ENCODE measurements around the gene KIF3A.
A peak's percentile ranks its signal among the peaks of the same experiment; 100 is the strongest.

The KIF3A gene

GRCh38 chr5:132661231-132662003 is 75.9 kb downstream of the KIF3A start:
- DNase-seq, result no peak

- DNase-seq, result no peak
Measured at GRCh38 chr5:132659598-132660493, 77.5 kb downstream of the KIF3A start.

GRCh38 chr5:132658381-132659302 is 78.7 kb downstream of the KIF3A start:
- no peak for DNase-seq

GRCh38 chr5:132657676-132658380 is 79.5 kb downstream of the KIF3A start, which contains the start of gene IL13:
IL13 (plus strand) TSS chr5:132658173; CDS start chr5:132658187, 14 bp downstream.
- DNase-seq, result no peak

GRCh38 chr5:132656774-132657355 is 80.5 kb downstream of the KIF3A start:
- no peak for DNase-seq

- peak; percentile 44 for DNase-seq
Measured at GRCh38 chr5:132655821-132656773, 81.2 kb downstream of the KIF3A start.

- peak; percentile 15 for DNase-seq
Measured at GRCh38 chr5:132653716-132654115, 83.6 kb downstream of the KIF3A start.

GRCh38 chr5:132651838-132652469 is 85.4 kb downstream of the KIF3A start:
- no peak for DNase-seq

GRCh38 chr5:132648355-132648754 is 89.0 kb downstream of the KIF3A start:
- no peak for DNase-seq

- no peak for DNase-seq
Measured at GRCh38 chr5:132647473-132647872, 89.9 kb downstream of the KIF3A start.

GRCh38 chr5:132646583-132647266 is 90.6 kb downstream of the KIF3A start:
- no peak for DNase-seq

GRCh38 chr5:132644177-132644576 is 93.2 kb downstream of the KIF3A start:
- DNase-seq, result no peak
